HepG2 (cell line): ENCODE results near the gene CAMK2A.

Source experiments
- ARNT ChIP-seq: fragments of 450-650 bp; IDR thresholded peaks from 2 replicates; pipeline ENCODE4 v1.6.1; 2017
- ESRRA ChIP-seq: sonication (generic); formaldehyde crosslinking; IDR thresholded peaks from 2 replicates; pipeline ENCODE4 v1.5.1; 2020; ENCODE audit warnings: mild to moderate bottlenecking, low read depth, missing genetic modification reagents
- TF ChIP-seq, protein P1 (sequence below): sonication (generic); formaldehyde crosslinking; IDR thresholded peaks from 2 replicates; pipeline ENCODE4 v1.8.0; 2022; ENCODE audit warnings: mild to moderate bottlenecking, missing genetic modification reagents

- no peak for TF ChIP-seq ESRRA
- TF ChIP-seq, protein P1, sequence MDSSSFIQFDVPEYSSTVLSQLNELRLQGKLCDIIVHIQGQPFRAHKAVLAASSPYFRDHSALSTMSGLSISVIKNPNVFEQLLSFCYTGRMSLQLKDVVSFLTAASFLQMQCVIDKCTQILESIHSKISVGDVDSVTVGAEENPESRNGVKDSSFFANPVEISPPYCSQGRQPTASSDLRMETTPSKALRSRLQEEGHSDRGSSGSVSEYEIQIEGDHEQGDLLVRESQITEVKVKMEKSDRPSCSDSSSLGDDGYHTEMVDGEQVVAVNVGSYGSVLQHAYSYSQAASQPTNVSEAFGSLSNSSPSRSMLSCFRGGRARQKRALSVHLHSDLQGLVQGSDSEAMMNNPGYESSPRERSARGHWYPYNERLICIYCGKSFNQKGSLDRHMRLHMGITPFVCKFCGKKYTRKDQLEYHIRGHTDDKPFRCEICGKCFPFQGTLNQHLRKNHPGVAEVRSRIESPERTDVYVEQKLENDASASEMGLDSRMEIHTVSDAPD (CRISPR knock-in tag), result no peak
- TF ChIP-seq ARNT, result no peak
Measured at GRCh38 chr5:150217038-150217437, 72.5 kb downstream of the CAMK2A start.
